22Rv1 (cell line): Measurements from ENCODE around the gene CXCL17.

Experiments
- H3K27ac ChIP-seq: fragments of 450-650 bp; 2 replicates; pipeline ENCODE4 v1.5.1; 2017
- ZFX ChIP-seq: fragments of 450-650 bp; IDR thresholded peaks from 2 replicates; pipeline ENCODE4 v1.6.1; 2017; ENCODE audit warnings: antibody characterized with exemption, borderline replicate concordance
- TF ChIP-seq, protein P1 (sequence below): fragments of 450-650 bp; IDR thresholded peaks from 2 replicates; pipeline ENCODE4 v1.5.1; 2017; ENCODE audit warnings: mild to moderate bottlenecking

Gene CXCL17

DNA sequence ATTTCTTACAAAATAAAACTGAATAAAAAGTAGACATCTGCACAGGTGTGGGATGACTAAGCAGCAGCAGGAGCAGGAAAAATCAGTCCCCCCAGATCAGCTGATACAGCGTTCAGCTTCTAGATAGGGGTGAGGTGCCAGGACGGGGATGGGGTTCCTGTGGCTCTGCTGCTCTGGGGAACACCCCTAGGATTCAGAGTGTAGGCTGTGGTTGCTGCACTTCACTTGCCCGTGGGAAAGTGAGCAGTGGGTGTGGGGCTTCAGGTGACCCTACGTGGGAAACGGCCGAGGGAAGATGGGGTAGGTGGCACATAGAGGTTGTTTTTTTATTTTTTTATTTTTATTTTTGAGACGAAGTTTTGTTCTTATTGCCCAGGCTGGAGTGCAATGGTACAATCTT is 3.2 kb upstream of the CXCL17 start:
- no peak overlapping the region for H3K27ac ChIP-seq
- no peak for TF ChIP-seq ZFX
- TF ChIP-seq, protein P1, sequence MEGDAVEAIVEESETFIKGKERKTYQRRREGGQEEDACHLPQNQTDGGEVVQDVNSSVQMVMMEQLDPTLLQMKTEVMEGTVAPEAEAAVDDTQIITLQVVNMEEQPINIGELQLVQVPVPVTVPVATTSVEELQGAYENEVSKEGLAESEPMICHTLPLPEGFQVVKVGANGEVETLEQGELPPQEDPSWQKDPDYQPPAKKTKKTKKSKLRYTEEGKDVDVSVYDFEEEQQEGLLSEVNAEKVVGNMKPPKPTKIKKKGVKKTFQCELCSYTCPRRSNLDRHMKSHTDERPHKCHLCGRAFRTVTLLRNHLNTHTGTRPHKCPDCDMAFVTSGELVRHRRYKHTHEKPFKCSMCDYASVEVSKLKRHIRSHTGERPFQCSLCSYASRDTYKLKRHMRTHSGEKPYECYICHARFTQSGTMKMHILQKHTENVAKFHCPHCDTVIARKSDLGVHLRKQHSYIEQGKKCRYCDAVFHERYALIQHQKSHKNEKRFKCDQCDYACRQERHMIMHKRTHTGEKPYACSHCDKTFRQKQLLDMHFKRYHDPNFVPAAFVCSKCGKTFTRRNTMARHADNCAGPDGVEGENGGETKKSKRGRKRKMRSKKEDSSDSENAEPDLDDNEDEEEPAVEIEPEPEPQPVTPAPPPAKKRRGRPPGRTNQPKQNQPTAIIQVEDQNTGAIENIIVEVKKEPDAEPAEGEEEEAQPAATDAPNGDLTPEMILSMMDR: no peak

DNA sequence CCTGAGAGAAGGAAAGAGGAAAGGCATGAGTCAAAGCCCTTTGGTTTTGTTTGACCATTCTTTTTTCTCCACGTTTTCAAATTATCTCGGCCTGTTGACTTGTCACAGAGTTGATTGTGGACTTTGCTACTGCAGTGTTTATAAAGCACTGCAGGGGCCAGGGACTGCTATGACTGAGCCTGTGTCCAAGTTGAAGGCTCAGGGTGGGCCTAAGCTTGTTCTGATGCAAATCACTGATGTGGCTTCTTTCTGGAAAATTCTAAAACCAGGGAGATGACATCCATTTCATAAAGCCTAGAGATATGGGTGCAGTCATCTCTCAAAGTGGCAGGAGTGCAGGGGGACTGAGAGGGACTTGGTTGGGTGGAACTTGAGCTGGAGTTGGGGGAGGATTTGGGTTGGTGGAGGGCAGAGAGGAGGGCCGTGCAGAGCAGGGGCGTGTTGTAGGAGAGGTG is 1.2 kb upstream of the CXCL17 start:
- no peak for TF ChIP-seq ZFX
- TF ChIP-seq, protein P1: no peak
- H3K27ac ChIP-seq: peak overlapping the region; percentile 25; the same call in 1 of the 2 replicates

DNA sequence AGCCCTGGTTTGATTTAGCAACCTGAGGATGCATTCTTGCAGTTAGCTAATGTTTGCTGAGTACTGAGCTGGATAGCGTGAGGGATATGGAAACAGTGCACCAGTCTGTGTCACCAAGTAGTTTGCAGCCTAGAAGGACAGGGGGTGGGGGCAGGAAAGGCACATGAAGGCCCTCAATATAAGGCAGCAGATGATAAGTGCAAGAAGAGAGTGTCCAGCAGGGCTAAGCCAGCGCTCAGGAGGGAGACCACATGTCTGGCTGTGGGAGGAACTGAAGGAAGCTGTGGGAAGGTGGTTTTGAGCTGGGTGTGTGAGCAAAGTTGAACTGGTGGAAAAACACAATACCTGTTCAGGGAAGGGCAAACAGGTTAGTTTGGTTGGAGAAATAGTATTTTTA is 1.7 kb downstream of the CXCL17 start:
- H3K27ac ChIP-seq: no peak overlapping the region
- TF ChIP-seq ZFX: no peak
- TF ChIP-seq, protein P1: no peak

DNA sequence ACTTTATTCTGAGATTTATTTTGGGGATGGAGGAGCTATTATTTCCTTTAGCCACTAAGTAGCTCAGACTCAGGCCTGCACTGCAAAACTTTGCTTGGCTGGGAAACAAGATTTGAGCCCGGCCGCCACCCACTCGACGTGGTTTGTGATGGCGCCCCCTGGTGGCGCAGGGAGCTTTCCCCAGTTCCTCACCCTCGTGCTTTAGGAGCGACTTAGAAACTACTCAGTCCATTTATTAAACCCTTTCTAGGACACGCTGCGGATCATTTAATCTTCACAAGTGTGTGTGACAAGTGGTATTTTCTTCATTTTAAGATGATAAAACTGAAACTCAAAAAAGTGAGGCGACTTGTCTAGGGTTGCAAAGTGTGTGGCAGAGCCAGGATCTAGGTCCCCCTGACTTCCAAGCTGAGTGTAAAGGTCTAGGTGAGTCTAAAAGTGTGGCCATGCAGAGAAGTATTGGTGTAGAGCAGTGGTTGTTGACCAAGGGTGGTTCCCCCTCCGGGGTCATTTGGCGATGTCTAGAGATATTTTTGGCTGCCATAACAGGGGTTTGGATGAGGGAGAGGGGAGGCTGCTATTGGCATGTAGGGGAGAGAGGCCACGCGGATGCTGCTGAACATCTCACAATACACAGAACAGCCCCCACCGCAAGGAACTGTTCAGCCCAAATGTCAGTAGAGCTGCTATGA is 2.2 kb downstream of the CXCL17 start:
- TF ChIP-seq, protein P1: peak; percentile 97
- no peak for TF ChIP-seq ZFX
- H3K27ac ChIP-seq: no peak overlapping the region

DNA sequence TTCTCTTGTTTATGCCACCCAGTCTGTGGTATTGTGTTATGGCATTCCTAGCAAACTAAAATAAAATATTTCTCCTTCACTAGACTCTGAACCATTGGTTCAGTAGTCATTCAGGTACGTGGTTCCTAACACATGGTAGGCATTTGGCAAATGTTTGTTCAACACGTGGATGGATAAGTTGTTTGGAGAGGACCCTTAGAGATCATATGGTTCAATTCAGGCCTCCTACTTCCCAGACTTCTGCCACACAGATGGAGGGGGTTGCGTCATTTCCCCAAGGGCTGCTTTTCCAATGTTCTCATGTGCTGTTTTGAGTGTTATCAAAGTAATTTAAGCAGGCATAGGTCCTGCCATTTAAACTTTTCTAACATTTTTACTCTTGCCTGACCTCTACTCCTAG is 6.7 kb downstream of the CXCL17 start:
- TF ChIP-seq, protein P1: no peak
- TF ChIP-seq ZFX: no peak
- H3K27ac ChIP-seq: no peak overlapping the region

DNA sequence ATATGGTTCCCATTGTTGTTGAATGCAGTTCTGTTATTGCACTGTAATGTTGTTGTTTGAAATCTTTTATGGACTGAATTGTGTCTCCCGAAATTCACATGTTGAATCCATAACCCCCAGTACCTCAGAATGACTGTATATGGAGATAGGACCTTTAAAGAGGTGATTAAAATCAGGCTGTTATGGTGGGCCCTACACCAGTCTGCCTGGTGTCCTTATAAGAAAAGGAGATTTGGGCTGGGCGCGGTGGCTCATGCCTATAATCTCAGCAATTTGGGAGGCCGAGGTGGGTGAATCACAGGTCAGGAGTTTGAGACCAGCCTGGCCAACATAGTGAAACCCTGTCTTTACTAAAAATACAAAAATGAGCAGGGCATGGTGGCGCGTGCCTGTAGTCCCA is 7.4 kb downstream of the CXCL17 start:
- no peak for TF ChIP-seq ZFX
- TF ChIP-seq, protein P1: no peak
- H3K27ac ChIP-seq: no peak overlapping the region

DNA sequence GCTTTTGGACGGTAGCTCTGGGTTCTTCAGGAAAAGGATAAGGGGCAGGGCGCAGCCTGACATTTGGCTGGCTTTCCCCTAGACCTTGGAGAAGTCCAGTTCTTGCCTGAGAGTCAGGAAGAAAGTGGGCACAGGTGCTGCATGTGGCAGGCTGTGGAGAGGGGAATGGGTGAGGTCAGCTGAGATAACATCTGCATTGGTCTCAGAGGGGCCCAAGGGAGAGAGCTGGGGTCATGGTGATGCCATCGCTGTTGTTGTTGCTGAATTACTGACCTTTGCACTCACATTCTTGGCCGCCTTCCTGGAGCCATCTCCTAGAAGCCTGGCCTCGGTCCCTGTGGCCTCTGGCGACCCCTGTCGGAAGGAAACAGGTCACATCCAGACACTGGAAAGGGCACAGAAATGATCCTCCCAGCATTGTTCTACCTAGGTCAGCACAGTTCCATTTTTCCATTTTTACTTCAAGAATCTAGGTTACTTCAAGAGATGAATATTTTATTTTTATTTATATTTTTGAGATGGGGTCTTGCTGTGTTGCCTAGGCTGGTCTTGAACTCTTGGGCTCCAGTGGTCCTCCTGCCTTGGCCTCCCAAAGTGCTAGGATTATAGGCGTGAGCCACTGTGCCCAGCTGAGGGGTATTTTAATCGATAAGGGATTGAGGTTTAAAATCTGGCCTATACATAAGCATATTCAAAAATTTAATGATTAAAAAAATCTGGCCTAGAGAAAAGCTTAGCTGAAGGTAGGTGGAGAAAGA is 9.1 kb downstream of the CXCL17 start:
- TF ChIP-seq, protein P1: peak; percentile 95
- TF ChIP-seq ZFX: no peak
- peak overlapping the region; percentile 50 for H3K27ac ChIP-seq
